Measurements from ENCODE around the gene KIAA0232.
"Not testable (repeated sequence)": the region's sequence is repeated elsewhere in the genome, so short reads cannot be mapped to it uniquely, and the experiment has no call there.

KIAA0232 gene

DNA sequence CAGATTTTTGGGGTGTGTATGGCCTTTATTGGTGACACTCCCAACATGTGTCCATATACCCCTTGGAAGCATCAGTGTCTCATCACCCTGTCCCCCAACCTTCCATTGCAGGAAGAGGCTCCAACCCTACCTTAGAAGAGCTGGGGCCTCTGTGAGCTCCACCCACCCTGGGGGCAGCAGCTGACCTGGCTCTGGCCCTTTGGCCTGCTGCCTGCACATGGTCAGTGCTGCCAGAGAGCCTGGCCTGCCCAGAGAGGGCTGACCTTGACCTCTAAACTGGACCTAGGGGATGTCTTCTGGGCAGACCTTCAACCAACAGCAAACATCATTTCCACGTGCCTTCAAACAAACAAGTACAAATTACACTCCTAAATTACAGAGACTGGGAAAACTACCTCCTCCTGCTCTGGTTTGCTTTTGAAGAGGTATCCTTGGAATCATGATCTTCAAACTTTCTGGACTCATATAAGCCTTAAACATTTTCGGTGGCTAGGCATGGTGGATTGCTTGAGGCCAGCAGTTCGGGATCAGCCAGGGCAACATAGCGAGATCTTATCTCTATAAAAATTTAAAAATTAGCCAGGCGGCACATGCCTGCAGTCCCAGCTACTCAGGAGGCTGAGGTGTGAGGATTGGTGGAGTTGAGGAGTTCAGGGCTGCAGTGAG lies 27.3 kb upstream of the KIAA0232 start:
- no peak for DNase-seq (ENCODE audit: extremely low read depth in 1 of 2, low read depth in 1 of 2)

DNA sequence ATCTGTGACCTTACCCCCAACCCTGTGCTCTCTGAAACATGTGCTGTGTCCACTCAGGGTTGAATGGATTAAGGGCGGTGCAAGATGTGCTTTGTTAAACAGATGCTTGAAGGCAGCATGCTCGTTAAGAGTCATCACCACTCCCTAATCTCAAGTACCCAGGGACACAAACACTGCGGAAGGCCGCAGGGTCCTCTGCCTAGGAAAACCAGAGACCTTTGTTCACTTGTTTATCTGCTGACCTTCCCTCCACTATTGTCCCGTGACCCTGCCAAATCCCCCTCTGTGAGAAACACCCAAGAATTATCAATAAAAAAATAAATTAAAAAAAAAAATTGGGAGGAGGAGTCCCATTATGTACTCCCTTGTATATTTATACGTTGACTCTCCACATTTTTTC lies 26.2 kb upstream of the KIAA0232 start:
- DNase-seq (ENCODE audit: extremely low read depth in 1 of 2, low read depth in 1 of 2) = not testable (repeated sequence)

DNA sequence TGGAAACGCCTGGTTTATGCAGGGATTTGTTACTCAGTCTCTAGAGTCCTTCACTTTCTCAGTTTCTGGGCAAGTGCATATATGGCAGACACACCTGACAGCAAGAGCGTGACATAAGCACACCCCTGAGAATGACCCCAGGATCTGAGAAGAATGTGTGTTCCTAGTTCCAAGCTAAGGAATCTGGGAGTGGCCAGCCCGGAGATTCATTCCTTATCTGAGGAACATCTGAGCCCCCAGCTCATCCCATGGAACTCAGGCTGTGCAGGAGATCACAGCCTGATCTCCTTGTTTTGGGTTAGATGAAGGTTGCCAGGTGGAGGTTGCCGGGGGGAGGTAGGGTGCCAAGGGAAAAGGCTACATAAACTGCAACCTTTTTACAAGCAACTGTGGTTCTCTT lies 23.8 kb upstream of the KIAA0232 start:
- DNase-seq (ENCODE audit: extremely low read depth in 1 of 2, low read depth in 1 of 2) = no peak

DNA sequence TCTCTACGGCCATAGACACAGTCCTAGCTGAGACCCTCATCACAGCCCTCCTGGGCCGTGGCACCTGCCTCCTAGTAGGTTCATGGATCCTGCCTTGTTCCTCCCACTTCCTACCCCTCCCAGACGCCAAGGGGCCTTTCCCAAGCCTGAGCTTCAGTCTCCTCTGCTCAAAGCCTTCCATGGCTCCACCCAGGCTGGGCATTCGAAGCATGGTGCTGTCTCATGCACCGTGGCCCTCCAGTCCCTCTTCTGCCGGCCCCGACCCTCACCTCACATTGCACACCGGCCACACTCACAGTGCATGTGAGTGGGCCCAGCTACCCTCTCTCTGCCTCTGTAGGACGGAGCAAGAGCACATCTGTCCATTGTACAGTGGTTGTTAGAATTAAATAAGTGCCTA lies 21.7 kb upstream of the KIAA0232 start:
- DNase-seq (ENCODE audit: extremely low read depth in 1 of 2, low read depth in 1 of 2) = no peak

DNA sequence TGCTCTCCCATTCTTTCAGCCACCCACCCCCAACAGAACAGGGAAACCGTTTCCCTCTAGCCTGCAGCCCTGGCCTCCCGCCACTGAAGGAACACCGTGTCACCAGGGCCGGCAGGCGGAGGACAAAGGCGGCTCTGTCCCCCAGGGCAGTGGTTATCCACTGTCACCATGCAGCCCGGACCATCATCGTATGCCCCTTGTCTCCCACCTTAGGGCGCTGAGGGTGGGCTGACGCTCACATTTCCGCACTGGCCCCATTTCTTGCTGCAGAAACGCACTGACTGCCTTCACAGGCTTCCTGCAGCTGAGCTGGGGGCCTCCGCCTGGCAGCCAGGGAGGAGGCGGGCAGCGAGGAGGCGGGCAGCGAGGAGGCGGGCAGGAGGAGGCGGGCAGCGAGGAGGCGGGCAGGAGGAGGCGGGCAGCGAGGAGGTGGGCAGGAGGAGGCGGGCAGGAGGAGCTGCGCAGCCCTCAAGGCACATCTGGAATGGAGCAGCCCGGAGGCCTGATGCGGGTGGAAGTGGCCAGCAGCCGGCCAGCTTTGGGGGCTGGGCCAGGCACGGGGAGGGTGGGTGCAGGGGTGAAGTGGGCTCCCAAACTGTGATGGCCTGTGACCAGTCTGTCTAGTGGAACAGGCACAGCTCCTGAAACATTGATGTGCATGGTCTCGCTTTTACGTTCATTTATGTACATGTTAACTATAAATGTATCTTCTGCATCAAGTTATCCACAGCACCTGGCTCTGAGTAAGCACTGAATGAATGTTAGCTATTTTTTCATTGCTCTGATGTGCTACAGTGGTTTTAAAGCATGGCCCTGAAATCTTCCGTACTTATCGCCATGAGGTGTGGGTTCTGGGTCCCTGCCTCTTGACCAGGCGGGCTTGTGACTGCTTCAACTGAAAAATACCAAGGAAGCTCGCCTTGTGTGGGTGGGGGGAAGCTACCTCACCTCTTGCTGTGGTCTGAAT lies 20.6 kb upstream of the KIAA0232 start:
- no peak for DNase-seq (ENCODE audit: extremely low read depth in 1 of 2, low read depth in 1 of 2)

DNA sequence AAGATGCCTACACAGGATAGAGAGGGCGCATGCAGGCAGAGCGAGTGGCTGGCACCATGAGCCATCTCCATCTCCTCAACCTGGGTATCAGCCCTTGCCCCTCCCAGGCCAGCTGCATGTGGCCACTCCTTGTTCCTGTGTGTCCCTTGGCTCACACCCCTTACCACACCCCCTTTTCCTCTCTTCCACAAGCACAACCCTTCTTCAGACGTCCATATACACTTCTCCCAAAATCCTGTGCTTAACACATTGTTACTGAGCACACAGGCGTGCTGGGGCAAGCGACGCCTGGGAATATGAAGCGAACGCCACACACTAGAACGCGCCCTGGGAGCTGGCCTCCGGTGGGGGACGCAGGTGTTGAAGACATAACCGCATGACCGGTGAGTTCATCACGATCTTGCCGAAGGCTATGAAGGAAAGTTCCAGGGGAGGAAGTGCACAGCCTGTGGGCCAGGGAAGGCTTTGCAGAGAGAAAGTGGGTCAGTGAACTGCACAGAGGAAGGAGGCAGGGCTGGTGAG lies 19.1 kb upstream of the KIAA0232 start:
- DNase-seq (ENCODE audit: extremely low read depth in 1 of 2, low read depth in 1 of 2) = no peak

DNA sequence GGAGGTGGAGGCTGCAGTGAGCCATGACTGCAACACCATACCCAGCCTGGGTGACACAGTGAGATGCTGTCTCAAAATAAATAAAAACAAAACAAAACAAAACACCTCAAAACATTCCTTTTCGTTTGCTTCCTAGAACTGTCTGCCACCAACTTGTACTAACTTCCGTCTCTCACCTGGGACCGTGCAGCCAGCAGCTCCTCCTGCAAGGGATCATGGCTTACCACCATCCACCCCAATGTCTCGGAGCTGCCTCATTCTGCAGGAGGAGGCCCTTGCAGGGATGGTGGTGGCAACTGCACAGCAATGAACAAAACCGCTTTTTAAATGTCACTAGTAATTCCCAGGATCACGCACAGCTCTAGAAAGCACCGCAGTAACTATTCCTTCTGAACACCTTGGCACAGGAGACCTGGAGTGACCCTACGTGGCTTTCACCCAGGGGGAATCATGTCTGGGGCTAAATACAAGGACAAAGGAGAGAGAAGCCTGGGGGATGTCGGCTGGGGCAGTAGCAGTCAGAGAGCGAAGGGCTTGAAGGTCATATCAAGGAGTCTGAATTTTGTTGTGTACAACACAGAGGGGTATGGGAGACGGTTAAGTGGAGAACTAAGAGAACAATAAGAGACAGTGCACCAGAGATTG lies 17.4 kb upstream of the KIAA0232 start:
- no peak for DNase-seq (ENCODE audit: extremely low read depth in 1 of 2, low read depth in 1 of 2)

DNA sequence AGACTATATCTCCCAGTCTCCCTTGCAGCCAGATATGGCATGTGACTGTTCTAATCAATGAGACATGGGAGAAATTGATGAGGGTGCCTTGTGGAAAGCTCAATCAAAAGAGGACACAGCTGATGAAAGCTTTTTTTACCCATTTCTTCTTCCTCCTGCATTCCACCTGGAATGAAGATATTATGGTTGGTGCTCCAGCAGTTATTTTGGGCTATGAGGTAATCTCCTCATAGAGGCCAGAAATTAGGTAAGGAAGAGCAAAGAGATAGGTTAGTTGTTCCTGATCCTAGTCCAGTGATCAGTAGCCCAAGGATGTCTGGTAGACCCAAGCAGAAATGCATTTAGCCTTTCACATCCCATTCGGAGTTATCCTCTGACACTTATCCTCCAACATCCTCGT lies 16.8 kb upstream of the KIAA0232 start:
- no peak for DNase-seq (ENCODE audit: extremely low read depth in 1 of 2, low read depth in 1 of 2)

DNA sequence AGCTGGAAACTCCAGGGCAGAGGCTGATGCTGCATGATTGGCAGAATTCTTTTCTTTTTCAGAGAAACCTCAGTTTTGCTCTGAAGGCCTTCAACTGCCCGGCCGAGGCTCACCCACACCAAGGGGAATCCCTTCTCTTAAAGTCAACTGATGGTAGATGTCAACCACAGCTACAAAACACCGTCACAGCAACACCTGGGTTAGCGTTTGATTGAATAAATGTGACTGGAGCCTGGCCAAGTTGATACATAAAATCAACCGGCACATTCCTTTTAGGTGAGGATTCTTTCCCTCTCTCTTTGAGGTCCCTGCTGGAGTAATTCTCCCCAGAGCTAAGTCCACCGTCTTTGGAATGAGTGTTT lies 15.2 kb upstream of the KIAA0232 start:
- no peak for DNase-seq (ENCODE audit: extremely low read depth in 1 of 2, low read depth in 1 of 2)

DNA sequence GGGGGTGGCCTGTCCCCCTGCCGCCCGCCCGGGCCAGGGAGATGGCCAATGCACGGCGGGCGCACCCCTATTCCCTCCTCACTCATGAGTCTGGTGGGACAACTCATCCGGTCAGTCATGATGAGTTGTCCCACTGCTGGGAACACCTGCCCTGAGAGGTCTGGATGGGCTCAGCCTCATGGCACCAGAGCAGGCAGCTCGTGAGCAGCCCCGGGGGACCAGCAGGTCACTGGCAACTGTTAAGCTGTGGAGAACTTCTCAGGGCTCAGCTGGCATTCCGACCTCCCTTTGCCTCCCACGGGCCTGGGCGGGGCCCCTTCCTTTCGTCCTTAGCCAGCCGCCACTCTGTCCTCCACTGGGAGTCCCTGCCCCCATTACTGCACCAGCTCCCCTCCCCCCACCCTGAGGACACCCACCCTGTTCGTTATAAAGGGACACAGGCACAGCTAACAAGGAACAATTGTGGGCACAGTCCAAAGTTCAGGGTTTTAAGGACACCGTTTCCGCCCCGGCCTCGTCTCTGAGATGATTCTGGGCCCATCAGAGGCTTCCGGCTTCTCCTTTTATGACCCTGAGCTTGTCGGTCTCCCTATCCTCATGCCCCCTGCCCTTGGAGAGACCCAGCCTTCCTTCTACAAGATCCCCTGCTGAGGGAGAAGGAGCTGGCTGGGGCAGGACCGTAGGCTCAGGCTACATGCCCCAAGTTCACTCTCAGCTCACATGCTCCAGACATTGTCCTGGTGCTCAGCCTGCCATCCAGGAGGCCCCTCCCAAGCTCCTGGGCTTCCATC lies 14.6 kb upstream of the KIAA0232 start:
- no peak for DNase-seq (ENCODE audit: extremely low read depth in 1 of 2, low read depth in 1 of 2)

DNA sequence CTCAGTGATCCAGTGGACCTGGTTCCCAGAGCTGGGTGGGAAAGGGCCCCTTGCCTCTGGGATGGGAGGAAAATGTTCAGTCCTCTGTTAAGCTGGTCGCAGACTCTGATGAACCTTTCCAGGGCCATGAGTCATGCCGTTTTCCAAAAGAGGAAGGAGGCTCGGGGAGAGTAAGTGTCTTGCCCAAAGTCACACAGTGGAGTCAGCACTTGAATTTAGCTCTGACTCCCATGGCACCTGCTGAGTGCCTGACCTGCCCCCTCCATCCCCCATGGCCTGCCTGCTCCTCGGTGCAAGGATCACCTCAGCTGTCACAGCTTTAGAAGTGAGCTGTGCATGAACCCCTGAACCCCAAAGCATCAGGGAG lies 14.0 kb upstream of the KIAA0232 start:
- no peak for DNase-seq (ENCODE audit: extremely low read depth in 1 of 2, low read depth in 1 of 2)

DNA sequence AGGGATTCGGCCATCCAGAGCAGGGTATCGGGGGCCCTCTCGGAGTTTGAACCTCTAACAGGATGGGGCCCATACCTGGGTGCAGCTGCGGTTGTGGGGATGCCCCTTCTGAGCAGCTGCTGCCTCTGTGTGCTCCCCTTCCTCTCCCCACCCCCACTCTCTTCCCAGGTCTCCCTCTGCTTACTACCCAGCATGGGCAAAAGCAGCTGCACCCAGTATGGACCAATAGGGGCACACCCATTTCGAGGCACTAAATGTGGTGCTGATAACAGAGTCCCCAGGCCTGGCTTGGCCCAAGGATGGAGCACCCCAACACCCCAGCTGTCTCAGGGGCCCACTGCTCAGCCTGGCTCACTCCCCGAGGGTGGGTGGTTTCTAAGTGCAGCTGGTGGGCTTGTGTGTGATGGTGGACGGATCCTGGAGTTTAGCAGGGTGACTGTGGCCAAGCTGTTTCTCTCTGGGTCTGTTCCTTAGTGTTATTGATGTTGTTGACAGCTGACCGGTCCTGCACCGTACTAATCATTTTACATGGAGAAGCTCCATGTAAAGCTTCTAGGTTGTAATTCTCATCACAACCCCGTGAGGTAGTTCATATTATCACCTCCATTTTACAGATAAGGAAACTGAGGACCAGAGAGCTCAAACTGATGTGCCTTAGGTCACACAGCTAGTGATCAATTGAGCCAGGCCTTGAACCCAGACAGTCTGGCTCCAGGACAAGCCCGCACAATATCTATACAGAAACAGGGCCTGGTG lies 13.1 kb upstream of the KIAA0232 start:
- DNase-seq (ENCODE audit: extremely low read depth in 1 of 2, low read depth in 1 of 2) = no peak

DNA sequence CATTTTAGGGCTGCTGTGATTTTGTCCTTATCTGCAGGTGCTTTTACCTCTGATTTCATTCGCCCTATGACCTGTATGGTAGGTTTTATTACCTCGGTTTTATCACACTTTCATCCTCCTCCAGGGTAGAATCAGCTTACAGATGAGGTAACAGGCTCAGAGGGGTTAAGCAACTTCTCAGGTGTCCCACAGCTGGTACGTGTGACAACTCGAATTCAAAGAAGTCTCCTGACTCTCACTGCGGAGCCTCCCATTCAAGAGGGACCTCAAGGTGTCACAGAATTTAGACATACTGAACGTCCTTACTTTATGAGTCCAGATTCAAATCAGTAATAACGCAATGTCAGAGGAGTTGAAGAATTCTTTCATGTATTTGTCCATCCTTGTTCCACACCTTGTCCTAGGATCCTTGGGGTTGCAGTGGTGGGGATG lies 12.5 kb upstream of the KIAA0232 start:
- no peak for DNase-seq (ENCODE audit: extremely low read depth in 1 of 2, low read depth in 1 of 2)

DNA sequence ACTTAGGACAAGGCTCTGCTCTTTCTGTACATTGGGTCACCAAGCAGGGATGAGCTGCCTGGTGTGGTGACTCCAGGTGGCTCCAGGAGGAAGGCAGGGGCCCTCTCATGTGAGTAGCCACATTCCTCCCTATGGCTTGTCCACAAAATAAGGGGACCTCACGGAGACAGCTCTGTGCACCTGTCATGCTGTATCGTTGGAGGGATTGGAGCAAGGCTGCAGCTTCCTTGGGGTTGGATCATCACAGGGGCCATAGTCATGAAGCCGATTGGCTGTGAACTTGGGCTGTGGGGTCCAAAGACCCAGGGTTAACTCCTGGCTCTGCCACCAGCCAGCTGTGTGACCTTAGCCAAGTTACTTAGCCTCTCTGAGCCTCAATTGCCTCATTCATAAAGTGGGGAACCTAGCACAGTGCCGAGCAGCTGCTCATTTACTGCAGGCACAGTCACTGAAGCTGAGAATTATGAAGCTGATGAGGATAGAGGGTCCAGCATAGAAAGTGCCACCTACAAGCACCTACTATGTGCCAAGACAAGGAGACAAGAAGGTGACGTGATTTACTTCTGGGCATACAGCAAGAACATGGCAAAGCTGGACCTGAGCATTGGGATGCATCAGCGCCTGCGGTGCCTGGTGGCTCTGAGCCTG lies 11.8 kb upstream of the KIAA0232 start:
- no peak for DNase-seq (ENCODE audit: extremely low read depth in 1 of 2, low read depth in 1 of 2)

DNA sequence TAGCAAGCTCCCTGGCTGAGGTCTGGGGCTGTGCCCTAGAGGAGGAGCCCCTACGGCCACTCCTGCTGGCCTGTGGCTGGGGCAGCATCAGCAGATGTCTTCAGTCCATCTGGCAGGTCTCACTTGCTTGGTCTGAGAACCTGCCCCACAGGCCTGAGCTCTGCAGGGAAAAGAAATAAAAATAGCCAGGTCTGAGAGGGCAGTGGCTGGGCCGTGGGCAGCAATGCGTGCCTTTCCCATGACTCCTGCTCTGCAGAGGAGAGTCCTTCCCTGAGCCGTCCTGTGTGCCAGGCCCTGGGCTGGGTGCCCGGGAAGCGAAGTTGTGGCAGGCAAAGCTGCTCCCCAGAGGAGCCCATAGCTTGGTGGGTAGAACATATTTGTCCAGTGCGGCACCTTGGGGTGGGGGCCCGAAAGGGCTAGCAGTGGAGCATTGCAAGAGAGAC lies 11.3 kb upstream of the KIAA0232 start:
- DNase-seq (ENCODE audit: extremely low read depth in 1 of 2, low read depth in 1 of 2) = no peak

DNA sequence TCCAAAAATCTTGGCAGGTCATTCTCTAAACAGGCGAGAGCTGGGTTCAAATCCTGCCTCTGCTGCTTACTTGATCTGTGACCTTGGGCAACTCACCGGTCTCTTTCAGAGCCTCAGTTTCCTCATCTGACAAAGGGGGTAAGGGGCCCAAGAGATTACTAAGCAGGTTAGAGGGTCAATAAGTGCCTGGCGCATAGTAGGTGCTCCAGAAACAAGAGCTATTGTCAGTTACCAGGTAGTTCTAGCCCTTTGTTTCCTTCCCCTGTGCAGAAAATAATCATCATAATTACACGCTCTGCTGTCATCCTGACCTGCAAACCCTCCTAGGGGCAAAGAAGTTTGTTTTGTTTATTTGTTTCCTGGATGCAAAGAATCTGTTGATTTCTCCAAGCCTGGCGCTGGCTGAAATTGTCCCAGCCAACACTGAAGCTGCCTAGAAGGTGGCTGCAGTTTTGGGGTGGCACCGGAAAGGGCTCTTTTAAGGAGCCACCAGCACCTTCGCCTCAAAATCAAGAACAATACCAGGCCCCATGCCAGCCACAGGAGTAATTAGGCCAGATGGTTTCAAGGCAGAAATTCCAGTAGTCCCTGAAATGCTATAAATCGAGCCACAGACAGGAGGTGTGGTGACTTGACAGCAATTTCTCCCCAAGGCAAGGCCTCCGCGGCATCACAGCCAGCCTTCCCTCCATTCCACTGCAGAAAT lies 10.2 kb upstream of the KIAA0232 start:
- DNase-seq (ENCODE audit: extremely low read depth in 1 of 2, low read depth in 1 of 2) = no peak

DNA sequence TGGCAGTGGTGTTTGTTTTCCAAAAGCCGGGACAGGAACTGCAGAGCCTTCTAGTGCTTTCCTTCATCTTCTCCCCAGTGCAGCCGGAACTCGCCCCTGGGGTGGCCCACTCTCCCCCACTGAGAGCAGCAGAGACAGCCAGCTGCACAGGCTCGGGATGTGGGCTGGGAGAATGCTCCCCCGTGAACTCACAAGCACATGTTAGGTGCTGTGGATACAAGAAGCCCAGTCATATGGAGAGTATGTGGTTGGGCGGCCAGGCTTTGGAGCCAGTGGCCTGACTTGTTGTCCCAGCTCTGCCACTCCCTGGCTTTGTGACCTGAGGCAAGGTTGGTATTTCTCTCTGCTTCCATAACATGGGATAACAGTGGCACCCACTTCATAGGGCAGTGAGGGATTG lies 9.4 kb upstream of the KIAA0232 start:
- no peak for DNase-seq (ENCODE audit: extremely low read depth in 1 of 2, low read depth in 1 of 2)

DNA sequence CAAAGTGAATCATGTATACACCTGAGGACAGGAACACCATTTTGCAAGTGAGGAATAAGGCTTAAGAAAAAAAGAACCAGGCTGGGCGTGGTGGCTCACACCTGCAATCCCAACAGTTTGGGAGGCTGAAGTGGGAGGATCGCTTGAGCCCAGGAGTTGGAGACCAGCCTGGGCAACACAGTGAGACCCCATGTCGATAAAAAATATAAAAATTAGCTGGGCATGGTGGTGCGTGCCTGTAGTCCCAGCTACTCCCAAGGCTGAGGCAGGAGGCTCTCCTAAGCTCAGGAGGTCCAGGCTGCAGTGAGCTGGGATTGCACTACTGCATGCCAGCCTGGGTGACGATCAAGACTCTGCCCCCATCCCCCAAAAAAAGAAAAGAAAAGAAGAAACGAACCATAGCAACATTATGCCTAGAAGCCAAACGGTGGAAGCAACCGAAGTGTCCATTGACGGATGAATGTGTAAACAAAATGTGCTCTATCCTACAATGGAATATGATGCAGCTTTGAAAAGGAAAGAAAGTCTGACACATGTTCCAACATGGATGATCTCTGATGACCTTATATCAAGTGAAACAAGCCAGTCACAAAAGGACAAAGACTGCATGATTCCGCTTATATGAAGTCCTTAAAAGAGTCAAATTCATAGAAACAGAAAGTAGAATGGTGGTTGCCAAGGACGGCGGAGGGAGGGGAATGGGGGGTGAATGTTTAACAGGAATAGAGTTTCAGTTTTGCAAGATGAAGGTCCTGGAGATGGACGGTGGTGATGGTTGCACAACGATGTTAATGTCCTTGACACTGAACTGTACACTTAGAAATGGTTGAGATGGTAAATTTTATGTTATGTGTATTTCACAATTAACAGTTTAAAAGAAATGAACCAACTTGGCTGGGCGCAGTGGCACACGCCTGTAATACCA lies 8.6 kb upstream of the KIAA0232 start:
- no peak for DNase-seq (ENCODE audit: extremely low read depth in 1 of 2, low read depth in 1 of 2)

Measured in activated CD8-positive, alpha-beta memory T cell treated with anti-CD3 and anti-CD28 coated beads for 1 hour (primary cell).